HepG2 (cell line): ENCODE results near the gene ZNF48. TPM values are rescaled to one million over a fixed set of nuclear protein-coding genes. Genes with fewer than 3 reads are reported as not detected.

Experiments used
- ADNP ChIP-seq: sonication (generic); formaldehyde crosslinking; IDR thresholded peaks from 2 replicates; pipeline ENCODE4 v1.4.0; 2020; ENCODE audit warnings: missing genetic modification reagents
- ARNT2 ChIP-seq: sonication (generic); formaldehyde crosslinking; IDR thresholded peaks from 2 replicates; pipeline ENCODE4 v1.8.0; 2022; ENCODE audit warnings: mild to moderate bottlenecking, low read depth, missing genetic modification reagents, moderate library complexity
- CBX2 ChIP-seq, 2 experiments: fragments of 200-600 bp in 1 of 2; sonication (generic); formaldehyde crosslinking in 1 of 2; IDR thresholded peaks; 2 replicates each; pipeline versions ENCODE4 v1.7.0 to v1.8.1; 2018 to 2022; ENCODE audit warnings: low read depth in 2 of 2, low read length in 1 of 2, mild to moderate bottlenecking in 1 of 2, missing genetic modification reagents in 1 of 2
- ETV5 ChIP-seq: IDR thresholded peaks from 2 replicates; pipeline ENCODE4 v1.6.1; 2018; ENCODE audit warnings: missing biosample characterization, missing genetic modification reagents, inconsistent platforms, borderline replicate concordance
- FIP1L1 ChIP-seq: fragments of 200-400 bp; formaldehyde crosslinking; IDR thresholded peaks from 2 replicates; pipeline ENCODE4 v1.6.1; 2018; ENCODE audit warnings: low read depth, mild to moderate bottlenecking, low read length, moderate library complexity, borderline replicate concordance; ENCODE audit not compliant: insufficient read depth
- FOXP4 ChIP-seq: sonication (generic); formaldehyde crosslinking; IDR thresholded peaks from 2 replicates; pipeline ENCODE4 v1.4.0; 2020; ENCODE audit warnings: missing genetic modification reagents
- KAT7 ChIP-seq: IDR thresholded peaks from 2 replicates; pipeline ENCODE4 v1.6.1; 2018; ENCODE audit warnings: borderline replicate concordance, missing compliant biosample characterization
- KLF6 ChIP-seq: IDR thresholded peaks from 2 replicates; pipeline ENCODE4 v1.8.0; 2016; ENCODE audit warnings: missing biosample characterization, missing genetic modification reagents
- REXO4 ChIP-seq: sonication (generic); formaldehyde crosslinking; IDR thresholded peaks from 2 replicates; pipeline ENCODE4 v1.8.0; 2022; ENCODE audit warnings: missing genetic modification reagents, mild to moderate bottlenecking, borderline replicate concordance
- SUZ12 ChIP-seq: fragments of 150-350 bp; IDR thresholded peaks from 2 replicates; pipeline ENCODE4 v1.6.1; 2014; ENCODE audit warnings: low read depth, low read length
- TOPORS ChIP-seq: sonication (generic); formaldehyde crosslinking; IDR thresholded peaks from 2 replicates; pipeline ENCODE4 v1.8.0; 2023; ENCODE audit warnings: mild to moderate bottlenecking, missing genetic modification reagents
- ZBTB4 ChIP-seq: sonication (generic); formaldehyde crosslinking; IDR thresholded peaks from 2 replicates; pipeline ENCODE4 v1.4.0; 2020; ENCODE audit warnings: missing genetic modification reagents, mild to moderate bottlenecking, borderline replicate concordance
- ZFP1 ChIP-seq: IDR thresholded peaks from 2 replicates; pipeline ENCODE4 v1.6.1; 2016
- ZNF207 ChIP-seq: fragments of 450-650 bp; IDR thresholded peaks from 2 replicates; pipeline ENCODE4 v1.6.1; 2016; ENCODE audit warnings: antibody characterized with exemption, borderline replicate concordance
- ZNF350 ChIP-seq: sonication (generic); formaldehyde crosslinking; IDR thresholded peaks from 2 replicates; pipeline ENCODE4 v1.4.0; 2020; ENCODE audit warnings: mild to moderate bottlenecking, low read depth, missing genetic modification reagents, borderline replicate concordance
- ZNF441 ChIP-seq: sonication (generic); formaldehyde crosslinking; IDR thresholded peaks from 2 replicates; pipeline ENCODE4 v1.7.0; 2021; ENCODE audit warnings: missing genetic modification reagents, borderline replicate concordance
- ZNF619 ChIP-seq: sonication (generic); formaldehyde crosslinking; IDR thresholded peaks from 2 replicates; pipeline ENCODE4 v1.4.0; 2020; ENCODE audit warnings: mild to moderate bottlenecking, missing genetic modification reagents
- ZNF772 ChIP-seq: sonication (generic); formaldehyde crosslinking; IDR thresholded peaks from 2 replicates; pipeline ENCODE4 v1.5.0; 2020; ENCODE audit warnings: mild to moderate bottlenecking, missing genetic modification reagents
- polyA plus RNA-seq, 8 experiments: library from polyadenylated mRNA; depleted of rRNA in 3 of 8; stranded (reverse) in 7 of 8; unstranded in 1 of 8; fragments of >200 nt; fragmentation: Illumina TruSeq in 4 of 8; extraction: Trizol in 4 of 8; gene quantifications; 2 replicates each; pipeline versions ENCODE4 v1.2.1 to v1.2.3, GENCODE V29; 2011 to 2016; ENCODE audit warnings: low read depth in 4 of 8, missing spikeins in 1 of 8, mixed read lengths in 1 of 8; ENCODE audit not compliant: insufficient read depth in 1 of 8
- total RNA-seq, 5 experiments: library from RNA; depleted of rRNA; stranded (reverse); fragments of >200 nt; fragmentation: Illumina TruSeq; extraction: Trizol; gene quantifications; 2 replicates each; pipeline ENCODE4 v1.2.3, GENCODE V29; 2016; ENCODE audit warnings: low read depth in 1 of 5
- TF ChIP-seq, protein P1 (sequence below): IDR thresholded peaks from 2 replicates; pipeline ENCODE4 v1.6.1; 2016; ENCODE audit warnings: low read depth, control low read depth

Gene ZNF48
- total and polyA plus RNA-seq, 2 of the 13 experiments (the other 11 are each of a cell fraction or from before 2014, with no cell fraction given), result 9.9 to 12.3 TPM

GRCh38 chr16:30401768-30402425 is 6.7 kb downstream of the ZNF48 start (continued):
- no peak for TF ChIP-seq FIP1L1
- TF ChIP-seq ZNF207, result no peak
- TF ChIP-seq SUZ12, result no peak
- TF ChIP-seq ADNP (CRISPR knock-in tag), result peak; percentile 100
- TF ChIP-seq ETV5 (CRISPR knock-in tag), result no peak
- TF ChIP-seq, protein P1, sequence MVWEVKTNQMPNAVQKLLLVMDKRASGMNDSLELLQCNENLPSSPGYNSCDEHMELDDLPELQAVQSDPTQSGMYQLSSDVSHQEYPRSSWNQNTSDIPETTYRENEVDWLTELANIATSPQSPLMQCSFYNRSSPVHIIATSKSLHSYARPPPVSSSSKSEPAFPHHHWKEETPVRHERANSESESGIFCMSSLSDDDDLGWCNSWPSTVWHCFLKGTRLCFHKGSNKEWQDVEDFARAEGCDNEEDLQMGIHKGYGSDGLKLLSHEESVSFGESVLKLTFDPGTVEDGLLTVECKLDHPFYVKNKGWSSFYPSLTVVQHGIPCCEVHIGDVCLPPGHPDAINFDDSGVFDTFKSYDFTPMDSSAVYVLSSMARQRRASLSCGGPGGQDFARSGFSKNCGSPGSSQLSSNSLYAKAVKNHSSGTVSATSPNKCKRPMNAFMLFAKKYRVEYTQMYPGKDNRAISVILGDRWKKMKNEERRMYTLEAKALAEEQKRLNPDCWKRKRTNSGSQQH, result peak; percentile 59; the same call in 1 of the 2 replicates
- no peak for TF ChIP-seq KLF6 (CRISPR knock-in tag)
- TF ChIP-seq FOXP4 (CRISPR knock-in tag), result peak; percentile 91
- TF ChIP-seq ZBTB4 (CRISPR knock-in tag), result no peak; the same call in 1 of the 2 replicates
- no peak for TF ChIP-seq ARNT2 (CRISPR knock-in tag)
- TF ChIP-seq ZFP1 (CRISPR knock-in tag), result peak; percentile 46; the same call in 1 of the 2 replicates
- TF ChIP-seq TOPORS (CRISPR knock-in tag), result no peak
- peak; percentile 34; the same call in 1 of the 2 replicates for TF ChIP-seq KAT7 (CRISPR knock-in tag)
- TF ChIP-seq ZNF441 (CRISPR knock-in tag), result peak; percentile 78
- TF ChIP-seq CBX2 (IDR thresholded peaks at IDR 0.05; ENCODE audit: low read depth, low read length), result no peak
- 0 out of 2 replicates have a peak, but pooled peaks have one; percentile 24 for TF ChIP-seq CBX2 (CRISPR knock-in tag; IDR thresholded peaks at IDR 0.05; ENCODE audit: low read depth)
- TF ChIP-seq ZNF350 (CRISPR knock-in tag), result 0 out of 2 replicates have a peak, but pooled peaks have one; percentile 17
- TF ChIP-seq ZNF772, result no peak; the same call in 1 of the 2 replicates
- no peak for TF ChIP-seq ZNF619 (CRISPR knock-in tag)
- TF ChIP-seq REXO4 (CRISPR knock-in tag), result no peak
